Stimulated activated naive B cell treated with anti-CD40 and anti-IgM and Interleukin-4, amounts not matched to agents 10 μg/mL and 1 μg/mL and 100 μg/mL, for 72 hours (primary cell): ENCODE results near the gene LSP1.

Experiments used
- ATAC-seq, 2 donors: fragments of 150-1000 bp; cut with Tn5 transposase; replicated peaks; 2 replicates each; pipeline ENCODE4 v1.10.0; 2021; ENCODE audit warnings: moderate library complexity in 1 of 2
- DNase-seq: peaks from one replicate; pipeline ENCODE4 v3.0.0; 2021
- H3K27ac Mint-ChIP-seq: one replicate; pipeline ENCODE4 v1.8.0; 2022; ENCODE audit warnings: mild to moderate bottlenecking, mixed read lengths
- H3K27me3 Mint-ChIP-seq, 2 donors: one replicate each; pipeline ENCODE4 v1.8.0; 2022; ENCODE audit warnings: mixed read lengths in 2 of 2
- H3K36me3 Mint-ChIP-seq, 2 donors: one replicate each; pipeline ENCODE4 v1.8.0; 2022; ENCODE audit warnings: mixed read lengths in 2 of 2, mild to moderate bottlenecking in 1 of 2
- H3K4me1 Mint-ChIP-seq, 2 donors: one replicate each; pipeline ENCODE4 v1.8.0; 2022; ENCODE audit warnings: mixed read lengths in 2 of 2, mild to moderate bottlenecking in 1 of 2
- H3K4me3 Mint-ChIP-seq, 2 donors: one replicate each; pipeline ENCODE4 v1.8.0; 2022; ENCODE audit warnings: mild to moderate bottlenecking in 2 of 2, mixed read lengths in 2 of 2, moderate library complexity in 1 of 2
- H3K9me3 Mint-ChIP-seq, 2 donors: one replicate each; pipeline ENCODE4 v1.8.0; 2022; ENCODE audit warnings: mixed read lengths in 2 of 2, mild to moderate bottlenecking in 1 of 2

LSP1 gene

GRCh38 chr11:1845561-1846452 is 7.1 kb upstream of the LSP1 start:
- H3K4me1 Mint-ChIP-seq: peaks cover 66 to 87% of the 10 kb centered on the region in 2 donors
- no peak for DNase-seq
- no peaks in the 10 kb centered on the region for H3K27me3 Mint-ChIP-seq
- H3K36me3 Mint-ChIP-seq: no peaks in the 10 kb centered on the region
- ATAC-seq: peak in 1 of 2 donors; percentile 13
- peak overlapping the region; percentile 43 for H3K27ac Mint-ChIP-seq
- H3K4me3 Mint-ChIP-seq: no peak overlapping the region
- H3K9me3 Mint-ChIP-seq: no peaks in the 10 kb centered on the region

GRCh38 chr11:1846453-1846932 is 6.4 kb upstream of the LSP1 start:
- no peak for ATAC-seq
- Mint-ChIP-seq H3K4me3 (no peak overlapping the region), H3K4me1 (peaks cover 70 to 89% of the 10 kb centered on the region in 2 donors), H3K27me3 (no peaks in the 10 kb centered on the region), H3K36me3 (no peaks in the 10 kb centered on the region), H3K27ac (peak overlapping the region; percentile 28), H3K9me3 (no peaks in the 10 kb centered on the region)
- no peak for DNase-seq

GRCh38 chr11:1847006-1847735 is 5.7 kb upstream of the LSP1 start:
- no peak for ATAC-seq
- no peaks in the 10 kb centered on the region for H3K27me3 Mint-ChIP-seq

GRCh38 chr11:1847926-1848639 is 4.8 kb upstream of the LSP1 start:
- Mint-ChIP-seq H3K4me3 (no peak overlapping the region), H3K9me3 (no peaks in the 10 kb centered on the region), H3K36me3 (peaks cover 2 to 3% of the 10 kb centered on the region in 2 donors), H3K4me1 (peaks cover 81 to 100% of the 10 kb centered on the region in 2 donors), H3K27ac (no peak overlapping the region), H3K27me3 (no peaks in the 10 kb centered on the region)
- DNase-seq (no peak), ATAC-seq (no peak)

More at GRCh38 chr11:1847006-1847735, 5.7 kb upstream of the LSP1 start:
- DNase-seq: no peak
- Mint-ChIP-seq H3K4me3 (no peak overlapping the region), H3K36me3 (no peaks in the 10 kb centered on the region), H3K27ac (no peak overlapping the region), H3K9me3 (no peaks in the 10 kb centered on the region), H3K4me1 (peaks cover 77 to 96% of the 10 kb centered on the region in 2 donors)

- no peaks in the 10 kb centered on the region for H3K27me3 Mint-ChIP-seq
- H3K36me3 Mint-ChIP-seq: peaks cover 3 to 10% of the 10 kb centered on the region in 2 donors
- peaks cover 77 to 100% of the 10 kb centered on the region in 2 donors for H3K4me1 Mint-ChIP-seq
- no peaks in the 10 kb centered on the region for H3K9me3 Mint-ChIP-seq
- H3K4me3 Mint-ChIP-seq: no peak overlapping the region
- peak overlapping the region; percentile 96 for H3K27ac Mint-ChIP-seq
- DNase-seq (no peak), ATAC-seq (no peak)
Observed at GRCh38 chr11:1848640-1849430, 4.0 kb upstream of the LSP1 start.

GRCh38 chr11:1851468-1852180 is 1.3 kb upstream of the LSP1 start:
- peaks cover 3 to 19% of the 10 kb centered on the region in 2 donors for H3K36me3 Mint-ChIP-seq
- DNase-seq: no peak
- ATAC-seq: no peak
- no peaks in the 10 kb centered on the region for H3K9me3 Mint-ChIP-seq
- H3K27me3 Mint-ChIP-seq: no peaks in the 10 kb centered on the region
- H3K27ac Mint-ChIP-seq: peak overlapping the region; percentile 96
- peak overlapping the region; percentile 58 to 96 for H3K4me3 Mint-ChIP-seq
- H3K4me1 Mint-ChIP-seq: peaks cover 68 to 100% of the 10 kb centered on the region in 2 donors

- Mint-ChIP-seq H3K27me3 (no peaks in the 10 kb centered on the region), H3K9me3 (no peaks in the 10 kb centered on the region), H3K4me1 (peaks cover 62 to 93% of the 10 kb centered on the region in 2 donors), H3K4me3 (peak overlapping the region; percentile 89 to 96), H3K27ac (peak overlapping the region; percentile 96), H3K36me3 (peaks cover 3 to 19% of the 10 kb centered on the region in 2 donors)
- no peak for ATAC-seq
- no peak for DNase-seq
Observed at GRCh38 chr11:1852271-1852876, 510 bp upstream of the LSP1 start.

- ATAC-seq: no peak
- Mint-ChIP-seq H3K27ac (peak overlapping the region; percentile 96), H3K4me1 (peaks cover 57 to 90% of the 10 kb centered on the region in 2 donors)
Observed at GRCh38 chr11:1853376-1854131, 670 bp downstream of the LSP1 start.

GRCh38 chr11:1854132-1854948 is 1.5 kb downstream of the LSP1 start:
- Mint-ChIP-seq H3K4me3 (peak overlapping the region; percentile 89 to 96), H3K27me3 (no peaks in the 10 kb centered on the region), H3K9me3 (no peaks in the 10 kb centered on the region), H3K36me3 (peaks cover 7 to 28% of the 10 kb centered on the region in 2 donors), H3K4me1 (peaks cover 54 to 85% of the 10 kb centered on the region in 2 donors), H3K27ac (peak overlapping the region; percentile 96)
- peak; percentile 46 to 51 for ATAC-seq
- DNase-seq: peak; percentile 68

More at GRCh38 chr11:1853376-1854131, 670 bp downstream of the LSP1 start:
- H3K4me3 Mint-ChIP-seq: peak overlapping the region; percentile 89 to 96
- H3K9me3 Mint-ChIP-seq: no peaks in the 10 kb centered on the region
- peaks cover 4 to 25% of the 10 kb centered on the region in 2 donors for H3K36me3 Mint-ChIP-seq
- DNase-seq: no peak
- no peaks in the 10 kb centered on the region for H3K27me3 Mint-ChIP-seq

- Mint-ChIP-seq H3K36me3 (peaks cover 7 to 28% of the 10 kb centered on the region in 2 donors), H3K27ac (peak overlapping the region; percentile 96), H3K9me3 (no peaks in the 10 kb centered on the region), H3K4me3 (peak overlapping the region; percentile 89 to 96), H3K4me1 (peaks cover 52 to 76% of the 10 kb centered on the region in 2 donors), H3K27me3 (no peaks in the 10 kb centered on the region)
- DNase-seq (peak; percentile 77), ATAC-seq (peak; percentile 52 to 53)
Observed at GRCh38 chr11:1854949-1855885, 2.3 kb downstream of the LSP1 start.
